Right kidney (tissue), 1 donor: ENCODE results near the gene KASH5.
"Not testable (repeated sequence)": the region's sequence is repeated elsewhere in the genome, so short reads cannot be mapped to it uniquely, and the experiment has no call there.

Experiments used
- DNase-seq: peaks from one replicate; pipeline ENCODE4 v3.0.0-alpha.2; 2016

Gene KASH5

DNA sequence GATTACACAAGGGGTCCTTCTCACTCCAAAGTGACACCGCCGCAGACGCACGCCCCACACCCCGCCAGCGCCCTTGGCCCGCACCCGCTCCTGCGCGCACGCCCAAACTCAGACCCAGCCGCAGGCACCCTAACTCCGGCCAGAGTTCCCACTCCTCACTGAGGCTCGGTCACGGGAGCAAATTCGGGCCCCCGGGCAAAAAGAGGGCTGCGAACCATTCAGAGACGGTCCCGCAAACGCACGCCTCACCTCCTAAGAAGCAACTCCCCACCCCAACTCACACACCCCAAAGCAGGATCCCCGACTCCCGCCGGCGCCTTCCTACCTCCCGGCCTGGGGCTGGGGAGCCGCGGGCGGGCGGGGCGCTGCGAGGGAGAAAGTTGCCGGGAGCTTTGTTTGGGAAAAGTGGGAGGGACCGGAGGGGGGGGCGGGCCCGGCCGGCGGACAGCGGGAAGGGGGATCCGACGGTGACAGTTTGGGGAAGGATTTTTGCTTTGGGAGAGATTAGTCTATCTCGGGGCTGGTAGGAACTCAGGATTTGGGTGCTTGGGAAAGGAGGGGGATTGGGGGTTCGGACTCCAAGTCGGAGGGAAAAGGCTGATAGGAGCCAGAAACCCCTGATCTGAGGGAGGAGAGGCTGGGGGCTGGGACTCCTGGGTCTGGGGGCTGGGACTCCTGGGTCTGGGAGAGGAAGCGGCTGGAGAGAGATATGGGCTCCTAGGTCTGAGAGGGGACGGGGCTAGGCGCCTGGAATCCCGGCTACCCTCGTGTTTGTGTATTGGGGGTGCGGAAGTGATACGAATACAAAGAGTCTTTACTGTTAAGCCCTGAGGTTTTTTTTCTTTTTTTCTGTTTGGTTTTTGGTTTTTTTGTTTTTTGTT, 25.8 kb upstream of the KASH5 start, which contains the start of gene TEAD2:
Gene TEAD2, minus strand, starts transcription at position 369 of the 881 bp plus-strand sequence. CDS start 2,341 bp downstream, outside the sequence.
- peak; percentile 84 for DNase-seq

DNA sequence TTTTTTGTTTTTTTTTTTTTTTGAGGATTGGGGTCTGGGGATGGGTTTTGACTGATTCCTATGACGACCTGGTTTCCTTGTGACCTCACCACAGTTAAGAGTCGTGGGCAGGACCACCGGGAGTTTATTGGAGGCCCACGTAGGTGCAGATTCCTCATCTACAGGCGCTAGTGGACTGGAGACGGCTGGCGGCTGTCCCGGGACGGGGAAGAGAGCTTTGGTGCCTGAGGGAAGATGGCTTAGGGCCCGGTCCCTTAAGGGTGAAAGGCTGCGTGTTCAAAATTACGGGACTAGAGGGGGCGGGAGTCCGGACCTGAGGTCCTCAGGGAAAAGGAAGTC, 25.2 kb upstream of the KASH5 start:
- no peak for DNase-seq

DNA sequence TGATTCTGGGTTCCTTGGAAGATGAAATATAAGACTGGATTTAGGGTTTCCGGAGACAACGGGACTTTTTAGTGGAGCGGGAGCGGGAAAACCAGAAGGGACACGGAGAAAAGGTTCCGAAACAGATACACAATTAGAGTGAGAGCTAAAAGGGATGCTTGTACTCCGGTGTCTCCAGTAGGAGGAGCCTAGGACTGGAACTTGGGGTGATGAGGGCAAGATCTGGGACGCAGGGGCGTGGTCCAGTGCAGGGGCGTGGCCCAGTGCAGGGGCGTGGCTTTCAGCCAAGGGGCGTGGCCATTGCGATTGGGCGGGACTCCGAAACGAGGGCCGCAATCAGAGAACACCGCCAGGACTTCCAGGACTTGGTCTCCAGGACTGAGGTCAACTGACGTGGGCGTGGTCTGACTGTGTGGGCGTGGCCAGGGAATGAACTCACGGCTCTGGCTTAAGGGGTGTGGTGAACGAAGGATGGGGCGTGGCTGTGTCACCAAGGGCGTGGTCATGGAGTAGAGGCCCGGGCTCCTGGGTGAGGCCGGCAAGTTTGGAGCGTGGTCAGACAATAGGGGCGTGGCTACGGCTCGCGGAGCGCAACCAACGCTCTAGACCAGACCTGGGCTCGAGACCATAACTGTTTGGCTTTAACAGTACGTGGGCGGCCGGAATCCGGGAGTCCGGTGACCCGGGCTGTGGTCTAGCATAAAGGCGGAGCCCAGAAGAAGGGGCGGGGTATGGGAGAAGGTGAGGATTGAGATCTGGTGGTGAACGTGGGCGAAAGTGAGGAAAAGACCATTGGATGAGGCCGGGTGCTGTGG, 24.6 kb upstream of the KASH5 start, which contains the start of gene DKKL1:
Gene DKKL1, plus strand, starts transcription at position 610 of the 815 bp plus-strand sequence. Its CDS starts 122 bp downstream, at position 732.
- peak; percentile 93 for DNase-seq

DNA sequence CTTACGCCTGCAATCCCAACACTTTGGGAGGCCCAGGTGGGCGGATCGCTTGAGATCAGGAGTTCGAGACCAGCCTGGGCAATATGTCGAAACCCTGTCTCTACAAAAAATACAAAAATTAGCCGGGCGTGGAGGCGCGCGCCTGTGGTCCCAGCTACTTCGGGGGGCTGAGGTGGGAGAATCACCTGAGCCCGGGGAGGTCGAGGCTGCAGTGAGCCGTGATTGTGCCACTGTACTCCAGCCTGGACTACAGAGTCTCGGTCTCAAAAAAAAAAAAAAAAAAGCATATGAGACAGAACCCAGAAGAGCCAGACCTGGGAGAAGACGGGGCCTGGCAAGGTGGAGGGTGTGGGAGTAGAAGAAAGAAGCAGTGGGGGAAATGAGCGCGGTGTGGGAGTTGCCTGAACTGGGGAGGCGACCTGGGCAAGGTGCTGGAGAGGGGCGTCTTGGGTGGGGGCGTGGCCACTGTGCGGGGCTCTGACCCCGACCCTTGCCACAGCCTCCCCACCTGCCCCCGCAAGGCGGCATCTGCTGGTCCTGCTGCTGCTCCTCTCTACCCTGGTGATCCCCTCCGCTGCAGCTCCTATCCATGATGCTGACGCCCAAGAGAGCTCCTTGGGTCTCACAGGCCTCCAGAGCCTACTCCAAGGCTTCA, 23.8 kb upstream of the KASH5 start:
- no peak for DNase-seq

DNA sequence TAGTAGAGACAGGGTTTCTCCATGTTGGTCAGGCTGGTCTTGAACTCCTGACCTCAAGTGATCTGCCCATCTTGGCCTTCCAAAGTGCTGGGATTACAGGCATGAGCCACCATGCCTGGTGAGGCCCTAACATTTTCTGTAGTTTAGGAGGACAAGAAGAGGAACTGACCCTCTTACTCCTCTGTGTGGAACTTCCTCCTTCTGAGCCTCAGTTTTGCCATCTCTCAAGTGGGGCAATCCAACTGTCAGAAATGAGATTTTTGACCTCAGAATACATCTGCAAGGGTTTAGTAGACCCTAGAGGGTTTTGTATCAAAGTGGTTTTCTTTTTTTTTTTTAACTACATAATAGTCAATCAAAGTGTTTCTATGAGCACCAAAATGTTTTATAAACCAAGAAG, 21.9 kb upstream of the KASH5 start:
- no peak for DNase-seq

DNA sequence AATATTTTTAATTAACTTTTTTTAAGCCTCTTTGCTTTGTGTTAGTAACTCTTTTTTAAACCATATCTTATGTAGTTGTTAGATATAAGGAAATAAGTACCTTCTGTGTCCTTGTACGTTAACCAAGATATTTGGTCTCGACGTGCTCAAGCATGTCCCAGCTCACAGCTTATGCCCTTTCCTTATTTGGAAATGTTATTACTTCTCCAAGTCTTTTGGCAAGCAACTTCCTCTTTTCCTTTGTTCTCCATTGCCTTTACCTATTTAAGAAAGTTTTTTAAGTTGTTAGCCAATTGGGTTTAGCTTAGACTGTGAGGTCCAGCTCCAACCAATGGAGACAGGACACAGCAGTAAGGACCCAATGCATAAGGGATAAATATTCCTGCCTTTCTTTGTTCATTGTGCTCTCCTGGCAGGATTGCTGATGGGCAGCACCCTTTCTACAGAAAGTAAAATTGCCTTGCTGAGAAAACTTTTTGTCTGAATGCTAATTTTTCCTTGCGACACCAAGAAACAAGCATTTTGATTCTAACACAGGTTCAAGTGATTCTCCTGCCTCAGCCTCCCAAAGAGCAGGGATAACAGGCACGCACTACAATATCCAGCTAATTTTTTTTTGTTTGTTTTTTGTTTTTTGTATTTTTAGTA, 19.2 kb upstream of the KASH5 start:
- DNase-seq: no peak

DNA sequence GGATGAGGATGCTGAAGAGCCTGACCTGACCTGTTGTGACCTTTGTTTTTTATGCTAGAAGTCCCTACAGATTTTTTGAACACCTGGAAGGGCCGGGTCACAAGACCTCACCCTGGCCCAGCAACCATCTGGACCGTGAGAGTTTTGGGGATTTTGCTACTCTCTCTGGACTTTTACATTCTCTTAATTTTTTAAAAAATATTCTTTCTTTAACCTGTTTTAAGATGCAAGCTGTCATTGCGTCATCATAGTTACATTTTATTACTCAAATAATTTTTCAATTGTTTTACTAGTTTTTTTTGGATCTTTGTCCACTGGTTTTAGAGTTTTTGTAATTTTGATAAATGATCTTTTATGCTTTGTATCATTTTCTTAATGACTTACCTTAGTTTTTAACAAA, 16.9 kb upstream of the KASH5 start:
- no peak for DNase-seq

DNA sequence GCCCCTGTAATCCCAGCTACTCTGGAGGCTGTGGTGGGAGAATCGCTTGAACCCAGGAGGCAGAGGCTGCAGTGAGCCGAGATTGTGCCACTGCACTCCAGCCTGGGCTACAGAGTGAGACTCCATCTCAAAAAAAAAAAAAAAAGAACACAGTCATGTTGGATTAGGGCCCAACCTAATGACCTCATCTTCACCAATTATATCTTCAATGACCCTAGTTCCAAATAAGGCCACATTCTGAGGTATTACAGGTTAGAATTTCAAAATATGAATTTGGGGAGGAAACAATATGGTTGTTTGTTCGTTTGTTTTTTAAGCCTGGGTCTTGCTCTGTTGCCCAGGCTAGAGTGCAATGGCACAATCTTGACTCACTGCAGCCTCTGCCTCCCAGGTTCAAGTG, 14.9 kb upstream of the KASH5 start:
- not testable (repeated sequence) for DNase-seq

DNA sequence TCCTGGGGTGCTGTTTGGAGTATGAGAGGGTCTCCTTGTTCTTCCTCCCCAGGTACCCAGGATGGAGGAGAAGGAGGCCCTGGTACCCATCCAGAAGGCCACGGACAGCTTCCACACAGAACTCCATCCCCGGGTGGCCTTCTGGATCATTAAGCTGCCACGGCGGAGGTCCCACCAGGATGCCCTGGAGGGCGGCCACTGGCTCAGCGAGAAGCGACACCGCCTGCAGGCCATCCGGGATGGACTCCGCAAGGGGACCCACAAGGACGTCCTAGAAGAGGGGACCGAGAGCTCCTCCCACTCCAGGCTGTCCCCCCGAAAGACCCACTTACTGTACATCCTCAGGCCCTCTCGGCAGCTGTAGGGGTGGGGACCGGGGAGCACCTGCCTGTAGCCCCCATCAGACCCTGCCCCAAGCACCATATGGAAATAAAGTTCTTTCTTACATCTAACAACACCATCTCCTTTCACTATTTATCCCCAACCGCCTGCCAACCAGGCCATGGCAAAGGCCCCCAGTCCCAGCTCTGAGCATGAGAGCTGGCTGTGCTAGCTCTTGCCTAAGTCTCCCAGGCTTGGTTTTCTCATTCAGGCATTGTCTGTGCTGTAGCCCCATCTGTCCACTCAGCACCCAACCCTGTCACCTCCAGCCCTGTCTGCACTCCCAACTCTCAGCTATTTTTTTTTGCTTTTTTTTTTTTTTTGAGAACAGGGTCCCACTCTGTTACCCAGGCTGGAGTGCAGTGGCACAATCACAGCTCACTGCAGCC, 13.2 kb upstream of the KASH5 start:
- DNase-seq: no peak

DNA sequence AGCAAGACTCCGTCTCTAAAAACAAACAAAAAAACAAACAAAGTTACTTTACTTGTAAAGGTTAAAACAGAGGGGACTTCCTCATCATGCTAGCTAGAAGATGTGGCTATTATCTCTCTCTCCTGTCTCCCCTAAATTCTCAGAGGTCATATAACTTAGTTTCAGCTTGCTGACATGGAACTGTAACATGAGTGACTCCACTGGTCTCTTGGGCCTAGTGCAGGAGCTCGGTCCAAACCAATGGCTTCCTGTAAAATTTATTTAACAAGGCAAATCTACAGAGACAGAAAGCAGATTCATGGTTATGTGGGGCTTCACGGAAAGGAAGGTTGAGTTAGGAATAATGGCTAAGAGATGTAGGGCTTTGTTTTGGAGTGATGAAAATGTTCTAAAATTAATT, 9.5 kb upstream of the KASH5 start:
- DNase-seq: no peak

DNA sequence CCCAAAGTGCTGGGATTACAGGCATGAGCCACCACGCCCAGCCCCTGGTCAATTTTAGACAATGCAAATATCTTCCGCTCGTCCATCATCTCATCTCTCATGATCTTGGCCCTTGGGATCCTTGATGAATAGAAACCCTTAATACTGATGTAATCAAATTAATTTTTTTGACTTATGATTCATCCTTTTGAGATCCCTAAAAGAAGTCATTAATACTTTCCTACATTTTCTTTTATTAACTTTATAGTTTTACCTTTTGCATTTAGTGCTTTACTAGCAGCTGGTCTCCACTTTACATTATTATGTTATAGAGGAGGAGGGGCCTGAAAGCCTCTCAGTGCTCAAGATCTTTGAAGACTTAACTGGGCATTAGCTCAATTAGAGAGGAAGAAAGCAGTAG, 7.7 kb upstream of the KASH5 start:
- DNase-seq: no peak

DNA sequence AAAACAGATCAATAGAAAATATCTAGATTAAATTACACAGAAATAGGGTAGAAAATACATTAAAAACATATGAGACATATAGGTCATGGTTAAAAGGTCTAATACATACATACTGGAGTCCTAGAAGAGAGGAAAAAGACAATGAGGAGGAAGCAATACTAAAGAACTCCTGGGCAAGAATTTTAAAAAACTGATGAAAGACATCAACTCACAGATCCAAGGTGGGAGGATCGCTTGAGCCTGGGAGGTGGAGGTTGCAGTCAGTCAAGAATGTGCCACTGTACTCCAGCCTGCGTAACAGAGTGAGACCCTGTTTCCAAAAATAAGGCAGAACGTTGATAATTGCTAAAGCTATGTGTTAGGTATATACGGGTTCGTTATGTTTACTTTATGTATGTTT, 5.4 kb upstream of the KASH5 start:
- DNase-seq: no peak

DNA sequence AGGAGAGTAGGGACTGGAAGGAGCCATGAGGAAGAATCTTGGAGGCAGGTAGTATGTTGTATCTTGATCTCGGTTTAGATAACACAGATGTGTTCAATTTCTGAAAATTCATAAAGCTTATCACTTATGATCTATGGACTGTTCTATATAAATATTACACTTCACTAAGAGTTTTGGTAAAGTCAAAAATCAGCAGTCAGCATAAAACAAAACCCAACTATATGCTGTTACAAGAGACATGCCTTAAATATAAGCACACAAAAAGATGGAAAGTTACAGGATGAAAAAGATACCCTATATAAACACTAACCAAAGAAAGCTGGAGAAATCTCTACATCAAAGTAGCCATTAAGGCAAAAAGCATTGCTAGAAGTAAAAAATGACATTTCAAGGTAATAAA, 4.5 kb upstream of the KASH5 start:
- DNase-seq: no peak

DNA sequence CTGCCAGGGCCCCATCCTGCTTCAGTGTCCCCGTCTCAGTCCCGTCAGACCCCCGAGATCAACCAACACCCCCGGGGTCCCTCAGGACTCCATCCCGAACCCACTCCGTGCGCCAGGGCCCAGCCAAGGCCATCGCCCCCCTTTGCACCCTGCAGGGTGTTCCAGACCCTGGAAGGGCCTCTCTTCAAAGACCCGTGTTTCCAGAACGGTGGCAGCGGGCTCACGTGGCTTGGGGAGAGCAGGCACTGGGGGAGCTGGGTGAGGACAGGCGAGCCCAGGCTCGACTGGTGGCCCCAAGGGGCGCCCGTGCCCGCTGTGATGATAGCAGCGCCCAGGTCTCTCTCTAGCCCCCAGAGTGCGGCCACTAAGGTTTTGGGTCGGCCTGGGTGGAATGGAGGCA, 1.4 kb downstream of the KASH5 start:
- DNase-seq: no peak

DNA sequence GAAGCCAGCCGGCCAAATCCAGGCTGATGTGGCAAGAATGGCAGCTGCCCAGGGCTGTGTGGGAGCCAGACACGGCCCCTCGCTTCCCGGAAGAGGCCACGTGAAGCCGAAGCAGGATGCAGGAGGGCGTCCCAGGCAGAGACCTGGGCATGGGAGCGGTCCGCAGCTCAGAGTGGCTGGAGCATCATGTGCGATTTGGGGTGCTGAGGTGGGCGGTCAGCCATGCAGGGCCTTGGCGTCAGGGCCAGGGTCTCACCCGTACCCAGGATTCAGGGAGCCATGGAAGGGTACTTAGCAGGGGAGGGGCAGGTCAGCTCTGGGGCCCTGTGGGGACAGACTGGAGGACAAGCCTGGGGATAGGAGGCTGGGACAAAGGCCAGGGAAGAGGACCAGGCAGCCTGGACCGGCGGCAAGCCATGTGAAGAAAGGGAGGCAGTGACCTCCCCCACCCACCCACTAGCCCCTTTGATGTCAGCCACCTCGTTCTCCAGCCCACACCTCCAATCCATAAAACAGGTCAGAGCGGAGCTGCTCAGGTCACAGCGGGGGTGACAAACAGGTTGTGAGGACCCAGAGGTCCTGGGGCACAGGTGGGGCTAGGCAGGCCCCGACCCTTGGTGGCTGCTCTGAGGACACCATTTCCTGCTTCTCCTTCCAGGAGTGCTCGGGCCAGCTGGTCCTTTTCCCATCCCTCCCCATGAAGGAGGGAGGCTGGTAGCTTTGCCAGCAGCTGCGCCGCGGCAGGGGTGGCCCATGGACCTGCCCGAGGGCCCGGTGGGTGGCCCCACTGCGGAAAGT, 2.3 kb downstream of the KASH5 start:
- DNase-seq: no peak

DNA sequence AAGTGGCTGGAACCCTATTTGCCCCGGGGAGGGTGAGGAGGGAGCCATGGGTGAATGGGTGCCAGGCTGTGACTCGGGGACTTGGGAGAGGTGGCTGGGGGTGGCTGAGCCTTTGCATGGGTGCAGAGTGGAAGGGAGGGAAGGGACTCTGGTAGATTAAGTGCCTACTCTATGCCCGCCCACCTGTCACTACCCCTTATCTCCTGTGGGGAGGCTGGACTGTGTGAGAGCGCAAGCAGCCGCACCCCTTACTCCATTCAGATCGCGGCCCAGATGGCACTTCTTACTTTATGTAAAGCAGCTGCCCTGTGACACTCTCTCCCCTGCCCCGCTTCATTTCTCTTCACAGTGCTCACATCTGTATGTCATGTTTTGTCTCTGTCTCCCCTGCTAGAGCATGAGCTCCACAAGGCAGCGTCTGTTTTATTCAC, 2.9 kb downstream of the KASH5 start:
- no peak for DNase-seq

DNA sequence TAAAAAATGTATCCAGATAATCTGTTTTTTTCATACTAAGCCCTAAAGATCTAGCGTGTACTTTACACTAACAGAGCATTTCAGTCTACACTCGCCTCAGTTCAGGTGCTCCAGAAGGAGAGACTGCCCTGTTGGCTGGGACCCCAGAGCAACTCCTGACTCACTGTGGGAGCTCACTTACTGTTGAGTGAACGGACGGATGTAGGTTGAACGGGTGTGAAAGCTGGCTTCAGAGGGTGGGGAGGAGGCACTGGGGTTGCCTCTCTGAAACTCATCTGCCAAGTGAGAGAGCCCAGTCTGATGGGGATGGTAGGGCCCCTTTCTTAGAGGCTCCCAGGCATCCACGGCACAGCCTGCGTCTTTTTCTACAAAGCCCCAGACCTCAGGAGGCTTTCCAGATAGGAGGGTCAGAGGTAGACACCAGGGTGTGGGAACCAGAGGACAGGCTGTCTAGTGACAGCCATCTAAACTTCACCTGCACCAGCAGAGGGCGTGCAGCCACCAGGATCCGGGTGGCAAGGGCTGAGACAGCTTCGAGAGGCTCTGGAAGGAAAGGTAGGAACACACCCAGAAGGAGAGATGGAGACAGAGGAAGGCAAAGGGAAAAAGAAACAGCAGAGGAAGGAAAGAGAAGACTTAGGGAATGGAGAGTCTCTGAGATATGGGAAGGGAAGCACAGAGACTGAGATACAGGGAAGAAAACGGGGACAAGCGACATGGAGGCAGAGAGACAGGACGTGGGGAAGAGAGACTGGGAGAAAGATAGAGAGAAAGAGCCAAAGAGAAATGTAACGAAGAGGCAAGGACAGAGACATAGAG, 3.7 kb downstream of the KASH5 start:
- DNase-seq: peak; percentile 61

DNA sequence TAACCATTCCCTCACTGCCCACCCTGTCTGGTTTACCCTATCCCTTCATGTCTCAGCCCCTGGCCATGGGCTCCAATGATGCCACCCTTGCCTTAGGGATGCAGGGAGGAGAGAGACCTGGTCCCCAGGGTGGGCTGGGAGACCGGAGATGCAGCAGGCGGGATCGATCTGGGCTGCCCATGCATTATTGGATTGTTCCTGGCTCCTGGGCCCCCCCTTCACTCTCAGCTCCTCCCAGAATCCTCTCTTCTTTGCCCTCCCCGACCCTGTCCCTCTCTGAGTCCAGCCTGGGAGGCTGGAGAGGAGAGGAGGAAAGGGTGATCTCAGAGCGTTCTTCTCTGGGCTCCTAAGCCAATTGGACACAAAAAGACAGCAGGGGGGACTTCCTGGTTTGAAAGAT, 5.8 kb downstream of the KASH5 start:
- DNase-seq: no peak

DNA sequence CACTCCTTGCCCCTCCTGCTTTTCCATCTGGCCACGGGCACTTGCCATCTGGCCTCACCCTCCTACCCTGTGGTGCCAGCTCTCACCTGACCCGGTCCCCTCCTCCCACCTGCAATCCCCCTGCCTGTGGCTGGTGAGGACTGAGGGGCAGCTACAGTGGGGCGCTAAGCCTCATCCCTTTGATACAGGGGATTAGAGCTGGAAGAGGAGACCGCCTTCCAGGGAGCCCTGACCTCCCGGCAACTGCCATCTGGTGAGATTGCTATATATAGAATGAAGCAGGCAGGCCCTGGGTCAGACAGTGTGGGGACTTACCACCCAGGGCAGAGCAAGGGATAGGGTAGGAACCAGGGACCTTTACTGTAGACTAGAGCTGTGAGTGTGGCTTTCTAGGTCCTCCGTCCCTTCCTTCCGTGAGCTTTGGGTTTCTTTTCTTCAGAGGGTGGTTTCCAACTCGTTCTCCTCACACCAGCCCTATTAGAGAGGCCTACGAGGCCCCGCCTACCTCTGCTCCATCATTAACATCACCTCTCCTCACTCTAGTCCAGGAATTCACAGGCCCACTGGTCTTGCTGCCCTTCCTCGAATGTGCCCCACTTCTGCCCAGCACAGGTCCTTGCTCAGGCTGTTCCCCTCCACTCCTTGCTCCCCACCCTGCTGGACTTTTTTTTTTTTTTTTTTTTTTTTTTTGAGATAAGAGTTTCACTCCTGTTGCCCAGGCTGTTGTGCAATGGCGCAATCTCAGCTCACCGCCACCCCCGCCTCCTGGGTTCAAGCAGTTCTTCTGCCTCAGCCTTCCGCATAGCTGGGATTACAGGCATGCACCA, 7.7 kb downstream of the KASH5 start:
- no peak for DNase-seq
